ENCODE data around the gene ZNF883. TPM values are rescaled to one million over a fixed set of nuclear protein-coding genes. Genes with fewer than 3 reads are reported as not detected.
A peak's percentile ranks its signal among the peaks of the same experiment; 100 is the strongest.

Gene ZNF883
- total and polyA plus RNA-seq, 7 experiments from 2014 or later, result 0.64 to 2.1 (median 1.1) TPM; not detected in 2

GRCh38 chr9:113042884-113043657 lies 31.1 kb upstream of the ZNF883 start:
- Histone ChIP-seq H3K4me1 (ENCODE audit: control insufficient read depth in 2 of 2, insufficient read depth in 2 of 2, low read length in 2 of 2) (no peaks in the 10 kb centered on the region), H3K36me3 (ENCODE audit: control insufficient read depth in 2 of 3, insufficient read depth in 3 of 3, low read length in 3 of 3) (peaks cover 3 to 37% (median 7%) of the 10 kb centered on the region in 3 experiments), H3K4me3 (ENCODE audit: low read length) (no peak overlapping the region), H3K27me3 (ENCODE audit: control insufficient read depth in 2 of 2, insufficient read depth in 2 of 2, low read length in 2 of 2) (no peaks in the 10 kb centered on the region), H3K9me3 (ENCODE audit: control insufficient read depth in 2 of 3, low read length in 3 of 3) (peaks cover 19 to 92% (median 51%) of the 10 kb centered on the region in 3 experiments), H3K27ac (ENCODE audit: low read depth, low read length) (no peak overlapping the region)
- H3K9me3 Mint-ChIP-seq, result peaks cover under 1 to 90% (median 49%) of the 10 kb centered on the region in 11 donors
- ChIA-PET CTCF (no interaction called here), POLR2A (no interaction called here)
- ATAC-seq (no peak), DNase-seq (no peak)
- H3K27me3 Mint-ChIP-seq, result peaks cover 0 to 4% (median 0%) of the 10 kb centered on the region in 5 donors
- no peak overlapping the region for H3K4me3 Mint-ChIP-seq
- peaks cover 4 to 62% (median 42%) of the 10 kb centered on the region in 5 donors for H3K36me3 Mint-ChIP-seq
- intact Hi-C loops (cut with micrococcal nuclease), result no loop called here
- H3K27ac Mint-ChIP-seq, result no peak overlapping the region
- no peaks in the 10 kb centered on the region for H3K4me1 Mint-ChIP-seq

GRCh38 chr9:113026200-113026599 lies 14.2 kb upstream of the ZNF883 start:
- Histone ChIP-seq H3K4me1 (ENCODE audit: control insufficient read depth in 2 of 2, insufficient read depth in 2 of 2, low read length in 2 of 2) (no peaks in the 10 kb centered on the region), H3K27ac (ENCODE audit: low read depth, low read length) (no peak overlapping the region), H3K36me3 (ENCODE audit: control insufficient read depth in 2 of 3, insufficient read depth in 3 of 3, low read length in 3 of 3) (no peaks in the 10 kb centered on the region), H3K9me3 (ENCODE audit: control insufficient read depth in 2 of 3, low read length in 3 of 3) (peaks cover 0 to 43% (median 0%) of the 10 kb centered on the region in 3 experiments), H3K27me3 (ENCODE audit: control insufficient read depth in 2 of 2, insufficient read depth in 2 of 2, low read length in 2 of 2) (no peaks in the 10 kb centered on the region), H3K4me3 (ENCODE audit: low read length) (no peak overlapping the region)
- CTCF ChIA-PET, result no interaction called here
- peaks cover 0 to 36% (median 5%) of the 10 kb centered on the region in 5 donors for H3K36me3 Mint-ChIP-seq
- H3K4me3 Mint-ChIP-seq, result no peak overlapping the region
- intact Hi-C loops (cut with micrococcal nuclease), result no loop called here
- H3K9me3 Mint-ChIP-seq, result peaks cover 6 to 91% (median 46%) of the 10 kb centered on the region in 11 donors
- ATAC-seq, result no peak
- DNase-seq, result no peak
- POLR2A ChIA-PET, result no interaction called here
- no peak overlapping the region for H3K27ac Mint-ChIP-seq
- H3K4me1 Mint-ChIP-seq, result no peaks in the 10 kb centered on the region
- peaks cover 0 to 24% (median 11%) of the 10 kb centered on the region in 5 donors for H3K27me3 Mint-ChIP-seq

GRCh38 chr9:113018247-113018646 lies 6.3 kb upstream of the ZNF883 start:
- Mint-ChIP-seq H3K9me3 (peaks cover 0 to 92% (median 59%) of the 10 kb centered on the region in 11 donors), H3K27ac (no peak overlapping the region), H3K36me3 (peaks cover 0 to 20% (median 11%) of the 10 kb centered on the region in 5 donors), H3K4me1 (no peaks in the 10 kb centered on the region), H3K4me3 (no peak overlapping the region), H3K27me3 (peaks cover 0 to 21% (median 17%) of the 10 kb centered on the region in 5 donors)
- no peaks in the 10 kb centered on the region for H3K36me3 ChIP-seq (ENCODE audit: control insufficient read depth in 2 of 3, insufficient read depth in 3 of 3, low read length in 3 of 3)
- CTCF ChIA-PET, result no interaction called here
- H3K4me1 ChIP-seq (ENCODE audit: control insufficient read depth in 2 of 2, insufficient read depth in 2 of 2, low read length in 2 of 2), result no peaks in the 10 kb centered on the region
- ATAC-seq (no peak), DNase-seq (no peak)
- H3K27me3 ChIP-seq (ENCODE audit: control insufficient read depth in 2 of 2, insufficient read depth in 2 of 2, low read length in 2 of 2), result no peaks in the 10 kb centered on the region
- H3K4me3 ChIP-seq (ENCODE audit: low read length), result no peak overlapping the region
- peaks cover 0 to 33% (median 0%) of the 10 kb centered on the region in 3 experiments for H3K9me3 ChIP-seq (ENCODE audit: control insufficient read depth in 2 of 3, low read length in 3 of 3)
- POLR2A ChIA-PET, result no interaction called here
- intact Hi-C loops (cut with micrococcal nuclease), result no loop called here
- H3K27ac ChIP-seq (ENCODE audit: low read depth, low read length), result no peak overlapping the region

- peaks cover 6 to 42% (median 35%) of the 10 kb centered on the region in 5 donors for H3K27me3 Mint-ChIP-seq
- peak overlapping the region in 1 of 9 donors; percentile 45 for H3K27ac Mint-ChIP-seq
- DNase-seq, result no peak
- H3K4me3 Mint-ChIP-seq, result peak overlapping the region in 7 of 10 donors; percentile 63 to 83 (median 79)
- peaks cover 0 to 24% (median 16%) of the 10 kb centered on the region in 5 donors for H3K36me3 Mint-ChIP-seq
- no peak for ATAC-seq
- intact Hi-C loops (cut with micrococcal nuclease), result no loop called here
- Histone ChIP-seq H3K4me1 (ENCODE audit: control insufficient read depth in 2 of 2, insufficient read depth in 2 of 2, low read length in 2 of 2) (no peaks in the 10 kb centered on the region), H3K4me3 (ENCODE audit: low read length) (no peak overlapping the region), H3K36me3 (ENCODE audit: control insufficient read depth in 2 of 3, insufficient read depth in 3 of 3, low read length in 3 of 3) (no peaks in the 10 kb centered on the region), H3K27me3 (ENCODE audit: control insufficient read depth in 2 of 2, insufficient read depth in 2 of 2, low read length in 2 of 2) (no peaks in the 10 kb centered on the region), H3K27ac (ENCODE audit: low read depth, low read length) (no peak overlapping the region), H3K9me3 (ENCODE audit: control insufficient read depth in 2 of 3, low read length in 3 of 3) (peaks cover 0 to 17% (median 0%) of the 10 kb centered on the region in 3 experiments)
- POLR2A ChIA-PET, result no interaction called here
- CTCF ChIA-PET, result no interaction called here
- peaks cover 0 to 4% (median 0%) of the 10 kb centered on the region in 7 donors for H3K4me1 Mint-ChIP-seq
- H3K9me3 Mint-ChIP-seq, result peaks cover 0 to 94% (median 55%) of the 10 kb centered on the region in 11 donors
Observed at GRCh38 chr9:113012492-113012891, 500 bp upstream of the ZNF883 start.

DNA sequence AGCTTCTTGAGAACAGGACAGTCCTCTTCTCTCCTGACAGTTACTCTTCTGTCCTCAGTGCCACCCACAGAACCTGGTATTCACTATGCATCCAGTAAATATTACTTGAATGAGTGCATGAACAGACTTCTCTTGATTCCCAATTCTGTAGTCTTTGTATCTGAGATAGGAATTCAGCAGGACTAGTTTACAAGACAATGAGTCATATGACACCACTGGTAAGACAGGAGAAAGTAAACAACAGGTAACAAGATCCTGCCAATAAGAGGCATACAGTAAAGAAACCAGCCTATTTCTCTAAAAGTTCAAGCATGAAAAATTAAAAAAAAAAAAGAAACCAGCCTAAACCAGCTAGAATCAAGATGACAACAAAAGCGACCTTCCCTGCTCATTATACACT lies 6.2 kb downstream of the ZNF883 start:
- Histone ChIP-seq H3K27me3 (ENCODE audit: control insufficient read depth in 2 of 2, insufficient read depth in 2 of 2, low read length in 2 of 2) (no peaks in the 10 kb centered on the region), H3K9me3 (ENCODE audit: control insufficient read depth in 2 of 3, low read length in 3 of 3) (peaks cover 0 to 24% (median 0%) of the 10 kb centered on the region in 3 experiments), H3K27ac (ENCODE audit: low read depth, low read length) (no peak overlapping the region), H3K36me3 (ENCODE audit: control insufficient read depth in 2 of 3, insufficient read depth in 3 of 3, low read length in 3 of 3) (no peaks in the 10 kb centered on the region), H3K4me3 (ENCODE audit: low read length) (no peak overlapping the region), H3K4me1 (ENCODE audit: control insufficient read depth in 2 of 2, insufficient read depth in 2 of 2, low read length in 2 of 2) (no peaks in the 10 kb centered on the region)
- Mint-ChIP-seq H3K4me1 (no peaks in the 10 kb centered on the region), H3K4me3 (no peak overlapping the region), H3K27me3 (peaks cover 0 to 15% (median 6%) of the 10 kb centered on the region in 5 donors), H3K36me3 (peaks cover 0 to 46% (median 17%) of the 10 kb centered on the region in 5 donors), H3K9me3 (peaks cover 11 to 92% (median 51%) of the 10 kb centered on the region in 11 donors), H3K27ac (no peak overlapping the region)
- ATAC-seq (no peak), DNase-seq (no peak)
- CTCF ChIA-PET, result no interaction called here
- intact Hi-C loops (cut with micrococcal nuclease), result no loop called here
- POLR2A ChIA-PET, result no interaction called here

- POLR2A ChIA-PET, result no interaction called here
- H3K9me3 ChIP-seq (ENCODE audit: control insufficient read depth in 2 of 3, low read length in 3 of 3), result peaks cover 8 to 59% (median 33%) of the 10 kb centered on the region in 3 experiments
- H3K36me3 Mint-ChIP-seq, result peaks cover 4 to 61% (median 36%) of the 10 kb centered on the region in 5 donors
Observed at GRCh38 chr9:112997236-112997941, 14.6 kb downstream of the ZNF883 start.

More at GRCh38 chr9:112997236-112997941, 14.6 kb downstream of the ZNF883 start:
- Histone ChIP-seq H3K27me3 (ENCODE audit: control insufficient read depth in 2 of 2, insufficient read depth in 2 of 2, low read length in 2 of 2) (no peaks in the 10 kb centered on the region), H3K4me1 (ENCODE audit: control insufficient read depth in 2 of 2, insufficient read depth in 2 of 2, low read length in 2 of 2) (no peaks in the 10 kb centered on the region), H3K27ac (ENCODE audit: low read depth, low read length) (no peak overlapping the region), H3K36me3 (ENCODE audit: control insufficient read depth in 2 of 3, insufficient read depth in 3 of 3, low read length in 3 of 3) (peaks cover 0 to 13% (median 0%) of the 10 kb centered on the region in 3 experiments), H3K4me3 (ENCODE audit: low read length) (no peak overlapping the region)
- Mint-ChIP-seq H3K27ac (no peak overlapping the region), H3K4me1 (no peaks in the 10 kb centered on the region), H3K4me3 (no peak overlapping the region), H3K9me3 (peaks cover 14 to 86% (median 64%) of the 10 kb centered on the region in 11 donors), H3K27me3 (peaks cover 0 to 4% (median 0%) of the 10 kb centered on the region in 5 donors)
- no peak for ATAC-seq
- DNase-seq, result no peak
- CTCF ChIA-PET, result no interaction called here
- intact Hi-C loops (cut with micrococcal nuclease), result no loop called here
